CD4-positive, alpha-beta T cell treated with Interleukin-15 for 4 hours (primary cell): ENCODE data around the gene SDHD.
A peak's percentile ranks its signal among the peaks of the same experiment; 100 is the strongest.

ENCODE experiments used
- DNase-seq: peaks from one replicate; pipeline ENCODE4 v3.0.0-alpha.2; 2020; ENCODE audit warnings: low spot score

Gene SDHD

DNA sequence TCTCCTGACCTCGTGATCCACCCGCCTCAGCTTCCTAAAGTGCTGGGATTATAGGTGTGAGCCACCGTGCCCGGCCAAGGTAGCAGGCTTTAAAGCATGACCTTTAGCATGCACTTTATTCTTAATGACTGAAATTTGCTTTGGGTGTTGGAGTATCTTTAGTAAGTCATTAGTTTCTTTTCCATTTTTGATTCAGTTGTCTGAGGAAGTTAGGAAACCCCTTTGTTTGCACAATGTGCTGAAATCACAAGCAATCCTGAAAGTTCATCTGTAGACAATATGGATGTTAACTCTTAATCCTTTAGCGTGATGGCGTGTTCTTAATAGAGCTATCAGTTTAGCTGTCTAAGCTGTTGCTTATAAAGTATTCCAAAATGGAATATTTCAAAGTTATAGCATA is 16.8 kb downstream of the SDHD start:
- DNase-seq: no peak

DNA sequence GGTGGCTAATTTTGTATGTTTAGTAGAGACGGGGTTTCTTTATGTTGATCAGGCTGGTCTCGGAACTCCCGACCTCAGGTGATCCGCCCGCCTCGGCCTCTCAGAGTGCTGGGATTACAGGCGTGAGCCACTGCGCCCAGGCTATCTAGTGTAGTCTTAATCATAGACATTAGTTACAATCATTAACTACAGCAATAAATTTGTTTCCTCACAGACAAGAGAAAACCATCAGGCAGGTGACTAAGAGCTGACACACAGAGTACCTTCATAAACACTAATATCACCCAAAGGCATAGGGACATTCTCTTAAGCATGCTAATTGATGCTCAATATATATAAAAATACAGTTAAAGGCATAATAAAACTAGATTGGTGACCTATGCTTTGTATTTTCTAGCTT is 19.4 kb downstream of the SDHD start:
- no peak for DNase-seq

DNA sequence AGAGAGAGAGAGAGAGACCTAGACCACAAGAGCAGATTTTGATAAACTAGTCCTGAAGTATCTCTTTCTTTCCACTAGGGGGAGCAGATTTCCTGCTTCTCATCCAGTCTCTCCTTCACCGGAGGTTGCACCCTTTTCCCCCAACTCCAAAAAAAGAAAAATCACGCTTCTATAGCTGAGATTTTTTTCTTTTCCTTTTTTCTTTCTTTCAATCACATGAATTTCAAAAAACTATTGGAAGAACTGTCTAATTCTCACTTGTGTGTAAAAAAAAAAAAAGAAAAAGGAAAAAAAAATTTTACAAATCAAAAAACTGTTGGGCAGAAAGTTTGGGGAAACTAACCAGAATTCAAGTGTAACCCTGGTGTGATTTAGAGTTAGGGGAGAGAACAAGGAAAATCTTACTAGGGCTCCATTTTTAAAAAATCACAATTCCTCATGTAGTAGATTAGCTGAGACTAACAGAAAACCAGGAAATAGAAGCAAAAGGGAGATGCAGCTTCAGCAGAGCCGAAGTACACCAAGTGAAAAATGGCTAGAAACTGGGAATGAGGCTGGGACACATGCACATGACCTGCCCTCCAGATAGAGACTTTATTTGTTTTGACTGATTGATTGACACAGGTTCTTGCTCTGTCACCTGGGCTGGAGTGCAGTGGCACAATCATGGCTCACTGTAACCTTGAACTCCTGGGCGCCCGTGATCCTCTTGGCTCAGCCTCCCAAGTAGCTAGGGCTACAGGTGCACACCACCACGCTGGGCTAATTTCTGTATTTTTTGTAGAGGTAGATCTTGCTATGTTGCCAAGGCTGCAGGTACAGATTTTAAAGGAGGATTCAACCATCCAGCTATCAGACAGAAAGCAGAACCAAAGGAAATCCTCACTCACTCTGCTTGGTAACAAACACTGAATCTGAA is 27.1 kb downstream of the SDHD start:
- DNase-seq: peak; percentile 35

DNA sequence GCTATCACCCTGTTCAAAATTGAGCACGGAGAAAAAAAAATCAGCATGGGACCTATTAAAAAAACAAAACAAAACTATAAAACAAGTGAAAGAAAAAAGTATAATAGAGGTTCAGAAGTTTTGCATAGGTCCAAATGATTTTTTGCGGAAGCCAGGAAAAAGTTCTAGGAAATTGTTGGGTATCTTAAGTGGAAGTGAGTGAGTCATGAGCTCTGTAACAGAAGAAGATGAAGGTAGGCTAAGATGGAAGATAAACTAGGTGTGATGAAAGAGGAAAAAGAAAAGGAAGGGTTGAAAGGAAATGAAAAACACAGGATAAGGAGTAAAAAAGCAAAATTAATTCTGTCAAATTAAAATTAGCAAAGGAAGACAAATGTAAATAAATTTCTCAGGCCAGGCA is 27.8 kb downstream of the SDHD start:
- DNase-seq: no peak

DNA sequence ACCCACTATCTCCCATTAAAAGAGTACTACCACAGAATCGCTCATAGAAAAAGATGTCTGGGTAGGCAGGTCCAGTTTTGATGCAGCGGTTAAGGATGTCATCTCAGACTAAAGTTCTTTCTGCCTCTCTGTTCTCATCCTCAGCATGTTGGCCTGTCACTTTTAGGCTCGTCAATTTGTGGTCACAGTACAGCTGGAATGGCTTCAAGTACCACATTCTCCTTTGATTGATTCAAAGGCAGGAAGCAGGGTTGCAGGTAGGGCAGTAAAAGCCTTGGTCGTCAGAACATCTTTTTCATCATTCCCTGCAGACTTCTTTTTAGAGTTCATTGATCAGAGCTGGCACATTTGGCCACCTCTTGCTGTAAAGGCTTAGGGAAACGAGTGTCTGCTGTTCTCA is 28.7 kb downstream of the SDHD start:
- DNase-seq: no peak

DNA sequence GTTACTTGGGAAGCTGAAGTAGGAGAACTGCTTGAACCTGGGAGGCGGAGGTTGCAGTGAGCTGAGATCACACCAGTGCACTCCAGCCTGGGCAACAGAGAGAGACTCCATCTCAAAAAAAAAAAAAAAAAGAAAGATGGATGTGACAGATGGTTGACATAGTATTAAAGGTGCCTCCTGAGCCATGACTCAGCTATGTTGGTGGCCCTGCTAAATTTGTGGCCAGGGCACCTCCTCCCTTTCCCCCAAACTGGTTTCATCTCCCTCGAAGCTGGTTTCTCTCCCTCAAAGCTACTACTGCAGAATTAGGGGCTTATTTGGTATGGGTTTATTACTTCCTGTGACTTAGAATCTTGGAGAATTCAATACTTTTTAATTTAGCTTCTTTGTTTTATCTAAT is 31.5 kb downstream of the SDHD start:
- DNase-seq: no peak

DNA sequence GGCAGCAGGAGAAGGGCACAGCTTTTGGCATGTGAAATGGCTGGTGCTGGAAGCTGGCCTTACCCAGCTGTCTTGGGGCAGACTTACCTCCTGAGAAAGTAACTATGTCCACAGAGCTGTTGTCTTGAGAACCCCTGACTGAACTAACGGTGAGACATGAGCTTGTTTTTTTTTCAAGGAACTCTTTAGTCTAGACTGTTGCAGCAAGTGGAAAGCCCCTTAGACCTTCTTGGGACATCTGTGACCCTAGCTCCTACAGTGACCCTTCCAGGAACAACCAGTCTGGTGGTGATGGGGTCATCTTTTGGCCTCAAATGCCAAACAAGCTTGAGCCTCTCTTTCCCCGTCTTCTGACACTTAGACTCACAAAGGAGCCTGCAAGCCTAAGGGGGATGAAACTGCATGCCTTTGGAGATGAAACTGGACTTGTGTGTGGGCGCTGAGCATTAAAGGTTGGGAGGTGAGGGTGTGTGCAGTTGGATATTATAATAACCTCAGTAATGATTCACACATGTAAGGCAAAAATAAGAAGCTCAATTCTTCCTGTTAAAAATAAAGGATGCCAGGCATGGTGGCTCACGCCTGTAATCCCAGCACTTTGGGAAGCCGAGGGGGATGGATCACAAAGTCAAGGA is 35.4 kb downstream of the SDHD start:
- DNase-seq: no peak

DNA sequence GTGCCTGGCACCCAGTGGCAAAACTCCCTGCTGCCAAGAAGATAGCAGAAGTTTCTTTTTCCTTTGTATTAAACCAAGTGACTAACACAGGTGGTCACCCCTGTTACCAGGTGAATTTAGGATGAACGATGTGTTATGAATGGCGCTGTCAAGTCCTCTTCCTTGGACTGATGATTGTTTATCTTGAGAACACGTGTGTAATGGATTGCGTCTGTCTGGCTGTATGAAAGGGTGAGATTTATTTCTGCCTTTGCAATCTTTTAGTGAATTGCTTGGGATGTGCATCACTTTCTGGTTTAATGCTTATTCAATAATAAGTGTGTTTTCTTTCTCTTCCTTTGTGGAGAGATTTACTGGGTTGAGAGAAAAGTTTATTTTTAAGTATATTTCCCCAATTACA is 36.5 kb downstream of the SDHD start:
- DNase-seq: no peak

DNA sequence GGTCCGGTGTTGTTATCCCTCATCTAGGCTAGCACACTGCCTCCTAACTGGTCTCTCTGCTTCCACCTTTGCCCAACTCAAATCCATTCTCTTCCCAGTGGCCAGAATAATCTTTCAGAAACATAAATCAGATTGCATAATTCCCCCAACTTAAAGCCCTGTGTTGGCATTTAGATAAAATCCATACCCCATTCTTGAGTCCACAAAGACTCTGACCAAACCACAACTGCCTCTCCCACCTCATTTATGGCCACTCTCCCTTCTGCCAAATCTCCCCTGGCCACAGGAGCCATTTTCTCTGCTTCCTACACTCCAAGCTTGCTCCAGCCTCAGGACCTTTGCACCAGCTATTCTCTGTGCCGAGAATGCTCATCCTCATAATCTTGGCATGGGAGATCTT is 40.4 kb downstream of the SDHD start:
- no peak for DNase-seq

DNA sequence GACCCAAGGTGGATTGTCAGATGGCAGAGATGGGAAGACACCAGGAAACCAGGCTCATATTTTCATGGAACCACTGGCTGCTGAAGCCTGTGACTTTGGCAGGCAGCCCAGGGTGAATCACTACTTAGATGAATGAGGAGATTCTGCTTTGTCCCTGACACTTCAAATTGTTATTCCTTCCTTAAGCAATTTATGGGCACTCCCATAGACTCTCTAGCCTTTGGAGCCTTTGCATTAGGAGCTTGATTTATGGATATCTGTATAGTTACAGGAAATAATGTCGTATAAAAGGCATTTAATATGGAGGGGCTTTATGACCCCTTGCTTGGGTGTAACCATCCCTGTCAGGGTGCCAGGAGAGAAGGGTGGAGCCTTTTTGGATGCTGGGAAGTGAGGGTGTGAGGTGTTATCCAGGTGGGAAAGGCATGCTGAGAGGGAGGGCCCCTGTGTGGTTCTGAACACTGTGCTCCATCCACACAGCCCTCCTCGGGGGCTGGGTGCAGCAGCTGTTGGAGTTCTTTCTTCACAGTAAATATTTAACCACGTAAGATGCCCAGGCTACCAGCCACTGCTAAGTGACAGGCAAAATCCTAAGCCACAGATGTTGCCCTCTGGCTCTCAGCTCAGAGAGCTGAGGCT is 41.9 kb downstream of the SDHD start:
- DNase-seq: no peak

DNA sequence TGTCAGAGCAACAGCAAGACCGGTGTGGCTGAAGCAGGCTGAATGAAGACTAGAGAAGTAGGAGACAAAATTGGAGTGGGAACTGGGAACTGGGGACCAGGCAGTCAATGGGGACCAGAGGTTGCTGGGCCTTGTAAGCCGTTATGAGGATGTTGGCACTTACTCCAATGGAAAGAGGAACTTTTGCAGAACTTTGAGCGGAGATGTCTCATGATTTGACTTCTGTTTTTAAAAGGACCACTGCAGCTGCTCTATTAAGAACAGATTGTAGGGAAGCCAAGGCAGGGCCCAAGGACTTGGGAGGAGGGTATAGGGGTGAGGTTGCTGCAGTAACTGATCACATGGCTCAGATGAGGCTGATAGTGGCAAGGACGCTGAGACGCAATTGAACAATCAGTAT is 43.0 kb downstream of the SDHD start:
- no peak for DNase-seq

DNA sequence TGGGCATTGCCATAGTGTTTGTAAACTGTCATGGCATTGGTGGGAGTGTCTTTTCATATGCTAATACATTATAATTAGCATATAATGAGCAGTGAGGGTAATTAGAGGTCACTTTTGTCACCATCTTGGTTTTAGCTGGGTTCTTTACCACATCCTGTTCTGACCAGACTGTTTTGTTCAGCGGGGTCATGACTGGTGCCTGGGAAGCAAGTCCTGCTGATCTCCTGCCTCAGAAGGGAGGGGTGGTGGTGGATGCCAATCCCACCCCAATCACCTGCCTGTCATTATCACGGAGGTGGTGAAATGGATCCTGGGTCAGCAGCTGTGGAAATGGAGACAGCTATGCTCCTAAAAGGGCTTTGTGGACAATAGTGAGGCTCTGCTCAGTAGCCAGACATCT is 46.1 kb downstream of the SDHD start:
- DNase-seq: no peak

DNA sequence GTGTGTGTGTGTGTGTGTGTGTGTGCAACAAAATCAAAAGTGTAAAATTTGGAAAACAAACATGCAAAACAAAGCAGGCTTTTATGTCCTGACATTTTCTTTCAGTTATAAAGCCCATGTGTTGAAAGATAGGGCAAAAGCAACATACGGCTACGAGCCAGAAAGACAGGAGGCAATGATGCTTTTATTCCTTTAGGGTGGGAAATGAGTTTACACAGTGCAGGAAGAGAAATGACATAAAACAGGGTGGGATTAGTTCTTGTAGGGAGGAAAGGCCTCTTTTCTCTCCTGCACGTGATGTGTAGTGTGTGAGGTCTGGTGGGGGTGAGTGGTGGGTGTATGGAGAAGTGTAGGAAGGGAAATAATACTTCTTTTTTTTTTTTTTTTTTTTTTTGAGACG is 47.8 kb downstream of the SDHD start:
- no peak for DNase-seq

DNA sequence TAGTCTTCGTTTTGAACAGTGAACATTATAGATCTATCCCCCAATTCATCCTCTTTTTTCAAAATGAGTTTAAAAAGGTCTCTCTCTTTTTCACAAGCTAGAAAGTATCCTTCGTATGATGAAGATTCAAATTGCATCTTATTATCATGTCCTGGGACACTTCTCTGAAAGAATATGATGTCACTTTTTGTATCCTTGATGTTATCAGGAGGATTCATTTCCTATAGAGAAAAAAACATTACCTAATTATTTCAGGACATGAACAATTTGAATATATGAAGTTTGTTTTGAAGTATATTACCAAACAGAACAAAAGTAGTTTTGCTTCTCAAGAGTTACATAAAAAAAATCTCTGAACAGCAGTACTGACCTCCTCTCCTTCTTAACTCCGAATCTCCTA is 56.9 kb downstream of the SDHD start:
- DNase-seq: no peak
